WTC11 (cell line): ENCODE data around the gene TUB.

ENCODE experiments used
- IRF1 ChIP-seq: sonication (generic); formaldehyde crosslinking; IDR thresholded peaks from 2 replicates; pipeline ENCODE4 v1.8.0; 2023; ENCODE audit warnings: missing genetic modification reagents
- TF ChIP-seq, protein P1 (sequence below): fragments of 250-450 bp; sonication (Bioruptor Pico); IDR thresholded peaks from 2 replicates; pipeline ENCODE4 v1.8.0; 2021; ENCODE audit warnings: mild to moderate bottlenecking
- TF ChIP-seq, protein P2 (sequence below): fragments of 200-600 bp; IDR thresholded peaks from 2 replicates; pipeline ENCODE4 v1.8.0; 2022; ENCODE audit warnings: antibody characterized with exemption

- TF ChIP-seq, protein P1, sequence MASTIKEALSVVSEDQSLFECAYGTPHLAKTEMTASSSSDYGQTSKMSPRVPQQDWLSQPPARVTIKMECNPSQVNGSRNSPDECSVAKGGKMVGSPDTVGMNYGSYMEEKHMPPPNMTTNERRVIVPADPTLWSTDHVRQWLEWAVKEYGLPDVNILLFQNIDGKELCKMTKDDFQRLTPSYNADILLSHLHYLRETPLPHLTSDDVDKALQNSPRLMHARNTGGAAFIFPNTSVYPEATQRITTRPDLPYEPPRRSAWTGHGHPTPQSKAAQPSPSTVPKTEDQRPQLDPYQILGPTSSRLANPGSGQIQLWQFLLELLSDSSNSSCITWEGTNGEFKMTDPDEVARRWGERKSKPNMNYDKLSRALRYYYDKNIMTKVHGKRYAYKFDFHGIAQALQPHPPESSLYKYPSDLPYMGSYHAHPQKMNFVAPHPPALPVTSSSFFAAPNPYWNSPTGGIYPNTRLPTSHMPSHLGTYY = no peak
- TF ChIP-seq, protein P2, sequence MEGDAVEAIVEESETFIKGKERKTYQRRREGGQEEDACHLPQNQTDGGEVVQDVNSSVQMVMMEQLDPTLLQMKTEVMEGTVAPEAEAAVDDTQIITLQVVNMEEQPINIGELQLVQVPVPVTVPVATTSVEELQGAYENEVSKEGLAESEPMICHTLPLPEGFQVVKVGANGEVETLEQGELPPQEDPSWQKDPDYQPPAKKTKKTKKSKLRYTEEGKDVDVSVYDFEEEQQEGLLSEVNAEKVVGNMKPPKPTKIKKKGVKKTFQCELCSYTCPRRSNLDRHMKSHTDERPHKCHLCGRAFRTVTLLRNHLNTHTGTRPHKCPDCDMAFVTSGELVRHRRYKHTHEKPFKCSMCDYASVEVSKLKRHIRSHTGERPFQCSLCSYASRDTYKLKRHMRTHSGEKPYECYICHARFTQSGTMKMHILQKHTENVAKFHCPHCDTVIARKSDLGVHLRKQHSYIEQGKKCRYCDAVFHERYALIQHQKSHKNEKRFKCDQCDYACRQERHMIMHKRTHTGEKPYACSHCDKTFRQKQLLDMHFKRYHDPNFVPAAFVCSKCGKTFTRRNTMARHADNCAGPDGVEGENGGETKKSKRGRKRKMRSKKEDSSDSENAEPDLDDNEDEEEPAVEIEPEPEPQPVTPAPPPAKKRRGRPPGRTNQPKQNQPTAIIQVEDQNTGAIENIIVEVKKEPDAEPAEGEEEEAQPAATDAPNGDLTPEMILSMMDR = no peak
- TF ChIP-seq IRF1 (CRISPR knock-in tag) = no peak
Measured at GRCh38 chr11:8107642-8108041, 26.6 kb downstream of the TUB start.
